ENCODE results near the gene CLDN18. TPM values are rescaled to one million over a fixed set of nuclear protein-coding genes. Genes with fewer than 3 reads are reported as not detected.

CLDN18 gene
- total and polyA plus RNA-seq, 2 donors (not counting 3 experiments of a cell fraction or from before 2014, with no cell fraction given) = not detected

GRCh38 chr3:138078096-138078495 is 68.1 kb downstream of the CLDN18 start:
- no peak overlapping the region for H3K27ac ChIP-seq (ENCODE audit: insufficient read depth, low read depth, low read length)
- POLR2A ChIA-PET = no interaction called here
- H3K36me3 ChIP-seq (ENCODE audit: control insufficient read depth in 2 of 2, extremely low read depth in 1 of 2, insufficient read depth in 2 of 2, low read length in 2 of 2) = no peaks in the 10 kb centered on the region

More at GRCh38 chr3:138078096-138078495, 68.1 kb downstream of the CLDN18 start:
- no TSS peak for BruUV-seq (replicated peaks)
- H3K9me1 ChIP-seq (replicated peaks; ENCODE audit: control insufficient read depth, extremely low read depth, insufficient read depth, low read length) = no peaks in the 10 kb centered on the region
- no peaks in the 10 kb centered on the region for H3K27me3 ChIP-seq (ENCODE audit: control insufficient read depth in 2 of 2, insufficient read depth in 2 of 2, low read length in 2 of 2)
- H3K4me2 ChIP-seq (ENCODE audit: insufficient read depth, low read length) = no peak overlapping the region
- FAIRE-seq (no peak), DNase-seq (ENCODE audit: low read depth, low spot score) (no peak)
- intact Hi-C loops (cut with micrococcal nuclease) = no loop called here
- H3K4me1 ChIP-seq (ENCODE audit: control insufficient read depth, extremely low read depth, insufficient read depth, low read length) = no peaks in the 10 kb centered on the region
- H3K79me2 ChIP-seq (ENCODE audit: control insufficient read depth, insufficient read depth, low read length) = no peaks in the 10 kb centered on the region
- dilution Hi-C loops (cut with MboI; ENCODE audit: extremely low pct_ligation_motif_present, low sequenced_read_pairs) = no loop called here
- no peak overlapping the region for H3K4me3 ChIP-seq (replicated peaks in 1 of 3; ENCODE audit: insufficient read depth in 1 of 3, low read depth in 1 of 3, low read length in 3 of 3)
- H2AFZ ChIP-seq (ENCODE audit: low read depth, low read length) = no peak overlapping the region
- no peaks in the 10 kb centered on the region for H4K20me1 ChIP-seq (replicated peaks; ENCODE audit: control insufficient read depth, extremely low read depth, insufficient read depth, low read length)
- H3K9me3 ChIP-seq (replicated peaks; ENCODE audit: control insufficient read depth, insufficient read depth, low read length) = no peaks in the 10 kb centered on the region
- H3K9ac ChIP-seq (replicated peaks; ENCODE audit: extremely low read depth, insufficient read depth, low read length) = no peak overlapping the region
- TF ChIP-seq EZH2 (IDR thresholded peaks at IDR 0.05; ENCODE audit: borderline replicate concordance, low read depth, low read length, severe bottlenecking) (no peak), POLR2A (IDR thresholded peaks at IDR 0.05; ENCODE audit: low read depth, low read length) (no peak), CTCF (IDR thresholded peaks at IDR 0.05; ENCODE audit: extremely low read depth in 1 of 2, insufficient read depth in 1 of 2, low read depth in 1 of 2, low read length in 2 of 2) (no peak), JUN (IDR thresholded peaks at IDR 0.05; ENCODE audit: borderline replicate concordance, insufficient read depth, insufficient read length, low read depth) (no peak), POLR2AphosphoS5 (IDR thresholded peaks at IDR 0.05; ENCODE audit: insufficient read depth, low read depth, low read length) (no peak), GATA2 (IDR thresholded peaks at IDR 0.05; ENCODE audit: insufficient read depth, insufficient read length, low read depth, low read length) (no peak), MYC (IDR thresholded peaks at IDR 0.05; ENCODE audit: low read depth, low read length) (no peak), MAX (IDR thresholded peaks at IDR 0.05; ENCODE audit: insufficient read depth, insufficient read length) (no peak), FOS (IDR thresholded peaks at IDR 0.05; ENCODE audit: borderline replicate concordance, insufficient read depth, low read length) (no peak)
- CTCF ChIA-PET = no interaction called here
